Retinal pigment epithelial cell (primary cell): ENCODE measurements around the gene PLCB1.

ENCODE experiments used
- DNase-seq: peaks from one replicate; pipeline ENCODE4 v3.0.0-alpha.2; 2010; ENCODE audit warnings: low read depth
- H3K4me3 ChIP-seq: 2 replicates; pipeline ENCODE4 v1.5.1; 2011; ENCODE audit warnings: mild to moderate bottlenecking, low read length, control low read depth, moderate library complexity
- TF ChIP-seq, protein P1 (sequence below): conservative IDR thresholded peaks from 2 replicates; pipeline ENCODE4 v1.5.1; 2011; ENCODE audit warnings: low read depth, low read length, control low read depth, inconsistent platforms

PLCB1 gene

DNA sequence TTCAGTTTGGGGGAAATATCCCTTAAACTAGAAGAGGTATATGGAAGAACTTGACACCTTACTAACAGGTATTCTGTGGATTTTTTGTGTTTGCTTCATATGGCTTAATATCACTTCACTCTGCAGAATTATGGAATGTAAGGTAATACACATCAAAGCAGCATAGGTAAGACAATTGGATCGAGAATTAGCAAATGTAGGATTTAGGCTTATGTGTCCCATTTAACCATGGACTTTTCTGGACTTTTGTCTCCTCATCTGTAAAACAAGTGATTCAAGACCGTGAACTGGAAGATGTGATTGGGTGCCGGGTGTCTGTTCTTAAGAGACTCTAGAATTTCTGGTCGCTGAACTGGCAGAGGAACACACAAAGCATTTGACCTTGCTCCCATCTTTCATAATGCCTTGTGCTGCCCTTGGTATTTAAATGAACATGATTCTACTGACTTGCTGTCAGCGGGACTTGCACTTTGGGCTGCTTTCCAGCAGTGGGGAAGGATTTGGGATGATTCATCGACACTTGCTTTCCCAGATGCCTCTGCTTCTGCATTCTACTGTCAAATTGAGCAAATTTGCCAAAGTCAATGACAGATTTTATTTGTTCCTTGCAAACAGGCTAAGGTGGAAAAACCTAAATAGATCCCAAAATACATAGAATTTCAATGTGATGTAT, 199.8 kb downstream of the PLCB1 start:
- TF ChIP-seq, protein P1, sequence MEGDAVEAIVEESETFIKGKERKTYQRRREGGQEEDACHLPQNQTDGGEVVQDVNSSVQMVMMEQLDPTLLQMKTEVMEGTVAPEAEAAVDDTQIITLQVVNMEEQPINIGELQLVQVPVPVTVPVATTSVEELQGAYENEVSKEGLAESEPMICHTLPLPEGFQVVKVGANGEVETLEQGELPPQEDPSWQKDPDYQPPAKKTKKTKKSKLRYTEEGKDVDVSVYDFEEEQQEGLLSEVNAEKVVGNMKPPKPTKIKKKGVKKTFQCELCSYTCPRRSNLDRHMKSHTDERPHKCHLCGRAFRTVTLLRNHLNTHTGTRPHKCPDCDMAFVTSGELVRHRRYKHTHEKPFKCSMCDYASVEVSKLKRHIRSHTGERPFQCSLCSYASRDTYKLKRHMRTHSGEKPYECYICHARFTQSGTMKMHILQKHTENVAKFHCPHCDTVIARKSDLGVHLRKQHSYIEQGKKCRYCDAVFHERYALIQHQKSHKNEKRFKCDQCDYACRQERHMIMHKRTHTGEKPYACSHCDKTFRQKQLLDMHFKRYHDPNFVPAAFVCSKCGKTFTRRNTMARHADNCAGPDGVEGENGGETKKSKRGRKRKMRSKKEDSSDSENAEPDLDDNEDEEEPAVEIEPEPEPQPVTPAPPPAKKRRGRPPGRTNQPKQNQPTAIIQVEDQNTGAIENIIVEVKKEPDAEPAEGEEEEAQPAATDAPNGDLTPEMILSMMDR = no peak
- peak; percentile 45 for DNase-seq
- H3K4me3 ChIP-seq = no peak overlapping the region

DNA sequence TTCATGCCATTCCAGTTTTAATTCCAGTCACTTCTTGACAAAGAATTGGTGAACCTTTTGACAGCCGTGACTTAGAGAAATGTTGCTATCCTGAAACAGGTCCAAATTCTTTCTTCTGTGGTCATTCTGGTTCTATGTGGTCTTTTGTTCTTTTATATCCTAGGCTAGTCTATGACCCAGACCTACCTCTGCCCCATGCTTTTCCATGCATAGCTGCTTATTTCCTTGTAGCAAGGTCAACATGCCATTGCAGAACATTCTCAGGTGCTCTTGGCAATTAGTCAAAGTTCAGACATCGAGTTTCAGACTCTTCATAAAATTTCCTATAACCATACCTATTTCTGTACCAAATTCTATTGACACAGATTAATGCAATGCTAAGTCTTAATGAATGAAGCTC, 202.6 kb downstream of the PLCB1 start:
- H3K4me3 ChIP-seq = no peak overlapping the region
- TF ChIP-seq, protein P1 = no peak
- no peak for DNase-seq

DNA sequence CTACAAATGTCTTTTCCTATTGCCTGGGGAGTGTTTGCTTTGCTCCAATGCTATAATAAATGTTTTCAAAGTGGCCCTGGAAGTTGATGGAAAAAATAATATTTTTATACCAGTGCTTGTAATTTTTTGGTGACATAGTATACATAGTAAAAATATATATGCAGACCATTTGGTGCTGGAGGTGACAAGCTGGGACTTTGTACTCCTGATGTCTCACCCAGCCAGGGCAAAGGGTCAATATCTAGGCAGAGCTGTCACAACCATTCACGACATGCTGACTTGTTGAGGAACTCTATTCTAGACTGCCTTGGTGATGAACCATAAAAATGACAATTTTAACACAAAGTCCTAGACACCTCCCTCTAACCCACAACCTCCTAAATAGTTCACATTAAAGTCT, 203.0 kb downstream of the PLCB1 start:
- TF ChIP-seq, protein P1 = no peak
- no peak for DNase-seq
- no peak overlapping the region for H3K4me3 ChIP-seq

DNA sequence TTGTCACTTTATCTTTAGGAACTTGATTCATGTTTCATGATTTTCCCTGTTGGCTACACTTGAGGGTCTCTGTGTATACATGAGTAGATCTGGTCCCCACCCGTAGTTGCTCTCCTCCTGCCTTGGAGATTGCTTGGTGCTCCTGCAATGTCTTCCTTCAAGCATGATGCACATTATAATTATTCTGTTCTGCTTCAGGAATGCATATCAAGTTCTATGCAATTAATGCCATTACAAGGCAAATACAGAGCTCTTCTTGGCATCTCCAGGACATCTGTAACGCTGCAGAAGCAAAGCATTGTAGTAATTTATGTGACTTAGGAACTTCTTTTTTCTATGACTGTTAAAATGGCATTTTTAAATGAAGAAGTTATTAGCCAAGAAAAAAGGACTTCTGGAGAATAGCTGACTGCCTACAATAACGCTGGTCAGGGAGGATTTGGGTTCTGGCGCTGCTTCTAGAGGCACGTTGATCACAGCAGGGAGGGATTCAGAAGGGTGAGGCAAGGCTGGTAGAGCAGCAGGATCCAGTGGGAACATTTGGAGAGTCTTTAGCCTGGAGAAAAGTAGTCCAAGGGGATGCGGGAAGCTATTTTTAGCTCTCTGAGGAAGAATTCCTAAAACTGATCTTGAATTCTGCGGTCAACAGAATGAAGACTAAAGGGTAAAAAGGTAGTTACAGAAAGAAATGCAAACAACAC, 203.6 kb downstream of the PLCB1 start:
- no peak overlapping the region for H3K4me3 ChIP-seq
- no peak for DNase-seq
- TF ChIP-seq, protein P1 = no peak

DNA sequence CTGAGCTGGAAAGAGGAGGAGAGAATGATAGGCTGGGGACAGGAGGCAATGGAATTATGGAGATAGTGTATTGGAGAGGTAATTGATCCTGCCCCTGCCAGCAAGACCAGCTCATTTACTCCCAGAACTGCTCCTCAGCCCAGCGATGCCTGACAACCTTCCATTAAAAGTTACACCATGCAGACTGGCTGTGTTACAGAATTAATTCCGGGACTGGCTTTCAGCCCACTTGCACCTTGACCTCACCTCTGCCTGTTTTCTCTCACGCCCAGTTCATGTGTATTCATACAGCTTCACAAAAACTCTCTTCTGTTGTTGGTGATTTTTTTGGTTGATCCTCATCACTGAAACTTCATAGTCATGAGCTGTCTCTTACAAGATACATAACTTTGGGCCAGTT, 207.3 kb downstream of the PLCB1 start:
- H3K4me3 ChIP-seq = no peak overlapping the region
- DNase-seq = no peak
- TF ChIP-seq, protein P1 = no peak

DNA sequence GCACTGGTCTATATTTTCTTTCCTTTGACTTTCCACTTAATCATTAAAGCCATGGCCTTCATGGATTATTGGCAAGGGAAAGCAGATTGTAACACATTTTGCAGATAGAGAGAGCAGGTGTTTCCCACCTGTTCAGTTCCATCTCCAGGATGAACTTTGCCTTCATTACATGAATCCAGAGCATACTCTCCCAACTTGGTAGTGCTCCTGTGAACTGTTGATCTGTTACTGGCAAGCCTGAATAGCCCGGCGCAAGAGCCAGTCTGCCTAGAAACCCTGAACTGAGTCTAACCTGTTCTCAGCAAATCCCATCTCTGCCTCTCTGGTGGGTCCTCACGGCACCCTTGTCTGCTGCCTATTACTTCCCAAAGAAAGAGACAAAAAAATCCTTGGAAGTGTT, 210.3 kb downstream of the PLCB1 start:
- H3K4me3 ChIP-seq = no peak overlapping the region
- TF ChIP-seq, protein P1 = no peak
- no peak for DNase-seq

DNA sequence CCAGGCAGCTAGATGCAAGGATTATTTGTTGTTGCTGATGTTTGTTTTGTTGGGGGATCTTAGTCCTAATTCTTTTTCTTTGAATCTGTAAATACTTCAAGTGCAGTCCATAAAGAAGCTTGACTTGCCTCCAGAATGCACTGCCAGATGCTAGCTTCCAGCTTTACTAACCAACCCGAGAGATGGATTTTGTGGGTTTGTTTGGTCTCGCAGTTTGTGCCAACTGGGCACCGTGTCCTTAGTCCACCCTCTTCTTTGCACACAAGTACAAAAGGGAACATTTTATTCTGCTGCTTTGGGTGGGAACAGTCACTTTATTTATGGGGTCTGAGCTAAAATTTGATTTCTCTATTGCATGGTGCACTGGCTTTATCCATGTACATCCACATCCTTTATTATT, 212.0 kb downstream of the PLCB1 start:
- H3K4me3 ChIP-seq = no peak overlapping the region
- TF ChIP-seq, protein P1 = no peak
- DNase-seq = no peak
